OCI-LY7 (cell line): ENCODE measurements around the gene FOS.

Experiments used
- CTCF ChIP-seq: fragments of 200-600 bp; sonication (generic); conservative IDR thresholded peaks from 2 replicates; pipeline ENCODE4 v1.5.1; 2014; ENCODE audit warnings: mild to moderate bottlenecking, antibody characterized with exemption, low read length, moderate library complexity, mixed read lengths
- EZH2phosphoT487 ChIP-seq: fragments of 200-600 bp; sonication (generic); IDR thresholded peaks from 2 replicates; pipeline ENCODE4 v1.6.1; 2018; ENCODE audit warnings: low read depth, borderline replicate concordance, mild to moderate bottlenecking, mixed run types, antibody characterized with exemption, low read length, moderate library complexity, mixed read lengths

- no peak for TF ChIP-seq CTCF
- TF ChIP-seq EZH2phosphoT487, result no peak
These were observed 48.9 kb upstream of the FOS start for GRCh38 chr14:75229661-75230139.
